Measurements from ENCODE around the gene FCHSD1. TPM values are rescaled to one million over a fixed set of nuclear protein-coding genes. Genes with fewer than 3 reads are reported as not detected.

The FCHSD1 gene
- total RNA-seq, 1 donor from 2014 or later = 28.6 TPM

- Mint-ChIP-seq H3K9me3 (ENCODE audit: unreplicated experiment) (no peaks in the 10 kb centered on the region), H3K27me3 (ENCODE audit: unreplicated experiment) (no peaks in the 10 kb centered on the region), H3K4me3 (ENCODE audit: unreplicated experiment) (peak within 1 kb of the TSS; percentile 95), H3K4me1 (ENCODE audit: unreplicated experiment) (peaks cover 35% of the 10 kb centered on the region), H3K36me3 (ENCODE audit: unreplicated experiment) (peaks cover 22% of the 10 kb centered on the region), H3K27ac (ENCODE audit: unreplicated experiment) (peak within 1 kb of the TSS; percentile 92)
- peak; percentile 99 for DNase-seq (ENCODE audit: extremely low spot score, unreplicated experiment)
- TF ChIP-seq CTCF (IDR thresholded peaks at IDR 0.05) = peak; percentile 98
These were observed 32.2 kb downstream of the FCHSD1 start, which contains the start of gene DIAPH1 for GRCh38 chr5:141618804-141619554. Gene DIAPH1, minus strand, starts transcription at chr5:141619000. Its CDS starts 86 bp downstream, at chr5:141618914.

GRCh38 chr5:141618030-141618803 is 33.0 kb downstream of the FCHSD1 start:
- Mint-ChIP-seq H3K4me1 (ENCODE audit: unreplicated experiment) (peaks cover 35% of the 10 kb centered on the region), H3K27ac (ENCODE audit: unreplicated experiment) (peak overlapping the region; percentile 92), H3K4me3 (ENCODE audit: unreplicated experiment) (peak overlapping the region; percentile 95), H3K9me3 (ENCODE audit: unreplicated experiment) (no peaks in the 10 kb centered on the region), H3K27me3 (ENCODE audit: unreplicated experiment) (no peaks in the 10 kb centered on the region), H3K36me3 (ENCODE audit: unreplicated experiment) (peaks cover 15% of the 10 kb centered on the region)
- TF ChIP-seq CTCF (IDR thresholded peaks at IDR 0.05) = no peak
- no peak for DNase-seq (ENCODE audit: extremely low spot score, unreplicated experiment)

GRCh38 chr5:141617682-141618029 is 33.6 kb downstream of the FCHSD1 start:
- Mint-ChIP-seq H3K36me3 (ENCODE audit: unreplicated experiment) (peaks cover 10% of the 10 kb centered on the region), H3K4me3 (ENCODE audit: unreplicated experiment) (peak overlapping the region; percentile 95), H3K27ac (ENCODE audit: unreplicated experiment) (peak overlapping the region; percentile 92), H3K4me1 (ENCODE audit: unreplicated experiment) (peaks cover 35% of the 10 kb centered on the region), H3K9me3 (ENCODE audit: unreplicated experiment) (no peaks in the 10 kb centered on the region), H3K27me3 (ENCODE audit: unreplicated experiment) (no peaks in the 10 kb centered on the region)
- DNase-seq (ENCODE audit: extremely low spot score, unreplicated experiment) = no peak
- no peak for TF ChIP-seq CTCF (IDR thresholded peaks at IDR 0.05)

GRCh38 chr5:141617128-141617527 is 34.1 kb downstream of the FCHSD1 start:
- peaks cover 10% of the 10 kb centered on the region for H3K36me3 Mint-ChIP-seq (ENCODE audit: unreplicated experiment)
- no peaks in the 10 kb centered on the region for H3K9me3 Mint-ChIP-seq (ENCODE audit: unreplicated experiment)
- H3K27ac Mint-ChIP-seq (ENCODE audit: unreplicated experiment) = peak overlapping the region; percentile 92
- DNase-seq (ENCODE audit: extremely low spot score, unreplicated experiment) = no peak
- no peak for TF ChIP-seq CTCF (IDR thresholded peaks at IDR 0.05)
- H3K4me3 Mint-ChIP-seq (ENCODE audit: unreplicated experiment) = peak overlapping the region; percentile 95
- peaks cover 35% of the 10 kb centered on the region for H3K4me1 Mint-ChIP-seq (ENCODE audit: unreplicated experiment)
- H3K27me3 Mint-ChIP-seq (ENCODE audit: unreplicated experiment) = no peaks in the 10 kb centered on the region
